Measurements from ENCODE around the gene FTO.

The FTO gene

GRCh38 chr16:53999841-54000240, 295.9 kb downstream of the FTO start:
- in situ Hi-C loops (cut with HindIII; ENCODE audit: low pct_ligation_motif_present, low sequenced_read_pairs): no loop called here
- peak; percentile 12 for DNase-seq
- no peaks in the 10 kb centered on the region for H3K36me3 ChIP-seq (replicated peaks)

GRCh38 chr16:54000361-54000760, 296.4 kb downstream of the FTO start:
- H3K4me3 ChIP-seq (ENCODE audit: low read depth, low read length): no peak overlapping the region
- no peak for DNase-seq
- in situ Hi-C loops (cut with HindIII; ENCODE audit: low pct_ligation_motif_present, low sequenced_read_pairs): no loop called here
- H3K36me3 ChIP-seq (replicated peaks): no peaks in the 10 kb centered on the region
- no peak overlapping the region for H3K27ac ChIP-seq
- H3K27me3 ChIP-seq (replicated peaks): no peaks in the 10 kb centered on the region
- no peak for TF ChIP-seq CTCF (IDR thresholded peaks at IDR 0.05; ENCODE audit: low read depth, low read length, missing control alignments)

More at GRCh38 chr16:53999841-54000240, 295.9 kb downstream of the FTO start:
- no peak overlapping the region for H3K4me3 ChIP-seq (ENCODE audit: low read depth, low read length)
- H3K27me3 ChIP-seq (replicated peaks): no peaks in the 10 kb centered on the region
- TF ChIP-seq CTCF (IDR thresholded peaks at IDR 0.05; ENCODE audit: low read depth, low read length, missing control alignments): no peak
- no peak overlapping the region for H3K27ac ChIP-seq

- no peak overlapping the region for H3K27ac ChIP-seq
- DNase-seq: no peak
- no peak overlapping the region for H3K4me3 ChIP-seq (ENCODE audit: low read depth, low read length)
- TF ChIP-seq CTCF (IDR thresholded peaks at IDR 0.05; ENCODE audit: low read depth, low read length, missing control alignments): no peak
- H3K36me3 ChIP-seq (replicated peaks): no peaks in the 10 kb centered on the region
- in situ Hi-C loops (cut with HindIII; ENCODE audit: low pct_ligation_motif_present, low sequenced_read_pairs): no loop called here
- H3K27me3 ChIP-seq (replicated peaks): no peaks in the 10 kb centered on the region
These were observed 302.7 kb downstream of the FTO start for GRCh38 chr16:54006693-54007092.

- in situ Hi-C loops (cut with HindIII; ENCODE audit: low pct_ligation_motif_present, low sequenced_read_pairs): no loop called here
- no peak for TF ChIP-seq CTCF (IDR thresholded peaks at IDR 0.05; ENCODE audit: low read depth, low read length, missing control alignments)
- no peak overlapping the region for H3K4me3 ChIP-seq (ENCODE audit: low read depth, low read length)
- no peak for DNase-seq
- H3K27me3 ChIP-seq (replicated peaks): no peaks in the 10 kb centered on the region
- H3K27ac ChIP-seq: no peak overlapping the region
- H3K36me3 ChIP-seq (replicated peaks): no peaks in the 10 kb centered on the region
These were observed 303.5 kb downstream of the FTO start for GRCh38 chr16:54007504-54007903.

GRCh38 chr16:54009464-54010176, 305.7 kb downstream of the FTO start:
- no peak for TF ChIP-seq CTCF (IDR thresholded peaks at IDR 0.05; ENCODE audit: low read depth, low read length, missing control alignments)
- Histone ChIP-seq H3K4me3 (ENCODE audit: low read depth, low read length) (no peak overlapping the region), H3K36me3 (replicated peaks) (no peaks in the 10 kb centered on the region), H3K27me3 (replicated peaks) (no peaks in the 10 kb centered on the region), H3K27ac (no peak overlapping the region)
- in situ Hi-C loops (cut with HindIII; ENCODE audit: low pct_ligation_motif_present, low sequenced_read_pairs): no loop called here
- DNase-seq: no peak

GRCh38 chr16:54015147-54015546, 311.2 kb downstream of the FTO start:
- in situ Hi-C loops (cut with HindIII; ENCODE audit: low pct_ligation_motif_present, low sequenced_read_pairs): no loop called here
- TF ChIP-seq CTCF (IDR thresholded peaks at IDR 0.05; ENCODE audit: low read depth, low read length, missing control alignments): no peak
- no peaks in the 10 kb centered on the region for H3K27me3 ChIP-seq (replicated peaks)
- no peak overlapping the region for H3K4me3 ChIP-seq (ENCODE audit: low read depth, low read length)
- no peaks in the 10 kb centered on the region for H3K36me3 ChIP-seq (replicated peaks)
- no peak for DNase-seq
- no peak overlapping the region for H3K27ac ChIP-seq

Data from brain microvascular endothelial cell (primary cell).